Hematopoietic multipotent progenitor cell treated with erythropoietin and hydrocortisone succinate and interleukin-3 and kit ligand, for 15 days (in vitro differentiated cells): ENCODE results near the gene DMKN.
A peak's percentile ranks its signal among the peaks of the same experiment; 100 is the strongest.

Experiments used
- DNase-seq: peaks from one replicate; pipeline ENCODE4 v3.0.0-alpha.2; 2015; ENCODE audit warnings: low spot score

Gene DMKN

GRCh38 chr19:35524181-35524837 lies 10.9 kb upstream of the DMKN start:
- no peak for DNase-seq

- no peak for DNase-seq
Observed at GRCh38 chr19:35522745-35523327, 9.4 kb upstream of the DMKN start.

- no peak for DNase-seq
Observed at GRCh38 chr19:35521124-35521743, 7.8 kb upstream of the DMKN start.

- DNase-seq: no peak
Observed at GRCh38 chr19:35519291-35519690, 5.8 kb upstream of the DMKN start.

GRCh38 chr19:35518313-35518712 lies 4.9 kb upstream of the DMKN start:
- no peak for DNase-seq

- DNase-seq: no peak
Observed at GRCh38 chr19:35517342-35517741, 3.9 kb upstream of the DMKN start.

- DNase-seq: no peak
Observed at GRCh38 chr19:35516310-35516709, 2.9 kb upstream of the DMKN start.

- no peak for DNase-seq
Observed at GRCh38 chr19:35514282-35514809, 897 bp upstream of the DMKN start.

GRCh38 chr19:35512831-35513627 lies 420 bp downstream of the DMKN start:
- no peak for DNase-seq

GRCh38 chr19:35511337-35511736 lies 2.1 kb downstream of the DMKN start:
- DNase-seq: no peak

GRCh38 chr19:35510626-35510964 lies 2.9 kb downstream of the DMKN start:
- DNase-seq: no peak

- DNase-seq: peak; percentile 65
Observed at GRCh38 chr19:35509861-35510625, 3.4 kb downstream of the DMKN start.

GRCh38 chr19:35509018-35509652 lies 4.3 kb downstream of the DMKN start:
- no peak for DNase-seq

GRCh38 chr19:35508129-35508528 lies 5.3 kb downstream of the DMKN start:
- no peak for DNase-seq

- DNase-seq: no peak
Observed at GRCh38 chr19:35507561-35507960, 5.9 kb downstream of the DMKN start.

GRCh38 chr19:35506011-35506410 lies 7.4 kb downstream of the DMKN start:
- no peak for DNase-seq

- DNase-seq: no peak
Observed at GRCh38 chr19:35502751-35503150, 10.7 kb downstream of the DMKN start.

- no peak for DNase-seq
Observed at GRCh38 chr19:35501684-35502083, 11.8 kb downstream of the DMKN start.

GRCh38 chr19:35500611-35501010 lies 12.8 kb downstream of the DMKN start:
- DNase-seq: no peak

GRCh38 chr19:35498984-35499527 lies 14.4 kb downstream of the DMKN start:
- DNase-seq: no peak

GRCh38 chr19:35498220-35498619 lies 15.2 kb downstream of the DMKN start:
- no peak for DNase-seq
